ENCODE results near the gene LENG1.

The LENG1 gene

DNA sequence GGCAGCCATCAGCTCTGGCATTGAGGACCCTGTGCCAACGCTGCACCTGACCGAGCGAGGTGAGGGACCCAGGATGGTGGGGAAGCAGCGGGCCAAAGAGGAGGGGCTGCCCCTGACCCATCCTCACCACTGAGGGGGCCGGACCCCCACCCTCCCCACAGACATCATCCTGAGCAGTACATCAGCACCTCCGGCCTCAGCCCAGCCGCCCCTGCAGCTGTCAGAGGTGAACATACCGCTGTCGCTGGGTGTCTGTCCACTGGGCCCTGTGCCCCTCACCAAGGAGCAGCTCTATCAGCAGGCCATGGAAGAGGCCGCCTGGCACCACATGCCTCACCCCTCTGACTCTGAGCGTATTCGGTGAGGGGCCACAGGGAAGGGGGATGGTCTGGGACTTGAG, 7.3 kb downstream of the LENG1 start:
- in situ Hi-C loops (cut with HindIII; ENCODE audit: low pct_ligation_motif_present, low sequenced_read_pairs) = no loop called here
- no peak for TF ChIP-seq CTCF (IDR thresholded peaks at IDR 0.05; ENCODE audit: low read depth, low read length, missing control alignments)
- DNase-seq = no peak
- no peak overlapping the region for H3K27ac ChIP-seq
- H3K36me3 ChIP-seq (replicated peaks) = peaks cover 83% of the 10 kb centered on the region
- no peaks in the 10 kb centered on the region for H3K27me3 ChIP-seq (replicated peaks)
- no peak overlapping the region for H3K4me3 ChIP-seq (ENCODE audit: low read depth, low read length)

DNA sequence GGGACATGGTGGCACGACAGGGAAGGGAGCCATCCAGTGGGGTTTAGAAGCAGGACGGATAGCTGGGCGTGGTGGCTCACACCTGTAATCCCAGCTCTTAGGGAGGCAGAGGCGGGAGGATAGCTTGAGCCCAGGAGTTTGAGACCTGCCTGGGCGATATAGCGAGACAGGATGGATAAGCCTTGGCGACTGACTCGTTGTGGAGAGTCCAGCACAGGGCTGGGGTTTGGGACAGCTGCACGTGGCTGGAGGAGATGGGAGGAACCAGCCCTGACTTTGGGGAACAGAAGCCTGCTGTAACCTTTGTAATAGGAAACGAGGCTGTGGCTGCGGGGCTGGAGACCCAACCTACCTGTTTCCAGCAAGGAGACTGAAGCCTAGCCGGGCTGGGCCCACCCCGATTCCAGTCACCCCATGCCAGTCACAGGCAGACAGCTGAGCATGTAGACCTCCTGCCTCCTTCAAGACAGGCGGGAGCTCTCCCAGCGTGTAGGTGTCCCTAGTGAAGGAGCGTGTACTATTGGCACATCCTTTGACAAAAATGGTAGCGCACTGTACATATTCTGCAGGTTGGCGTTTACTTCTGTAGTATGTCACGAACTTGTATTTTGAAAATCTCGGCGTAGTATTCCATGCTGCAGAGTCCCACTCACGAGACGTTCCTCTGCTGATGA, 8.0 kb downstream of the LENG1 start:
- Histone ChIP-seq H3K27ac (no peak overlapping the region), H3K36me3 (replicated peaks) (peaks cover 83% of the 10 kb centered on the region), H3K4me3 (ENCODE audit: low read depth, low read length) (no peak overlapping the region), H3K27me3 (replicated peaks) (no peaks in the 10 kb centered on the region)
- in situ Hi-C loops (cut with HindIII; ENCODE audit: low pct_ligation_motif_present, low sequenced_read_pairs) = no loop called here
- DNase-seq = no peak
- TF ChIP-seq CTCF (IDR thresholded peaks at IDR 0.05; ENCODE audit: low read depth, low read length, missing control alignments) = no peak

DNA sequence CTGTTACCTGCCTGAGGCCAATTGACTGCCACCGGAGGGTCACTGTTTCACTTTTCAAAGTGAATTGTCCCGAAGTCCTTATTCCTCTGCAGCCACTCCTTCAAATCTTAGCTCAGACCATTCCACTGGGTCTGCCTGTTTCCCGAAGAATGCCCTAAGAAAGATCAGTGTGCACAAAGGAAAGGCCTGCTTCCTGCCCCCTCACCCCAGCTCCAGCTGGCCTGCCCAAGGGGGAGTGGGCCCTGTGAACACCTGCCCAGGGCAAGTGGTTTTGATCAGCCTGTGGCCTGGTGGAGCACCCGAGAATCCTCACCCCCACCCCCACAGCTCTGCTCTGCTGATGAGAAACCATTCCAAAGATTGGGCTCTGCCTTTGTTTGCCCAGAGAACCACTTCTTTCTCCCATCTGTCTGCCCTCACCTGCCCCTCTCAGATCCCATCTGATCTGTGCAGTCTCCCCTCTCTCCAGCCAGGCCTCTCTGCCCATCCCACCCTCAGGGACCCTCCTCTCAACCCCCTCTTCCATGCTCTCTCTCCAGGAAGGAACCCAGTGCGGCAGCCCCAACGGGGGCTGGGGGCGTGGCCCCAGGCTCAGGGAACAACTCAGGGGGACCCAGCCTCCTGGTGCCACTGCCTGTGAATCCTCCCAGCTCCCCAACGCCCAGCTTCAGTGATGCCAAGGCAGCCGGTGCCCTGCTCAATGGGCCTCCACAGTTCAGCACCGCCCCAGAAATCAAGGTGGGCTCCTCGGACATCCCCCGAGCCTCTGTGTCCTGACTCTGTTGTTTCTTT, 10.3 kb downstream of the LENG1 start:
- no peak for DNase-seq
- in situ Hi-C loops (cut with HindIII; ENCODE audit: low pct_ligation_motif_present, low sequenced_read_pairs) = no loop called here
- Histone ChIP-seq H3K4me3 (ENCODE audit: low read depth, low read length) (no peak overlapping the region), H3K36me3 (replicated peaks) (peaks cover 88% of the 10 kb centered on the region), H3K27me3 (replicated peaks) (no peaks in the 10 kb centered on the region), H3K27ac (no peak overlapping the region)
- no peak for TF ChIP-seq CTCF (IDR thresholded peaks at IDR 0.05; ENCODE audit: low read depth, low read length, missing control alignments)

GRCh38 chr19:54148158-54148557, 11.4 kb downstream of the LENG1 start:
- in situ Hi-C loops (cut with HindIII; ENCODE audit: low pct_ligation_motif_present, low sequenced_read_pairs) = no loop called here
- no peak for DNase-seq
- Histone ChIP-seq H3K4me3 (ENCODE audit: low read depth, low read length) (no peak overlapping the region), H3K27me3 (replicated peaks) (no peaks in the 10 kb centered on the region), H3K27ac (no peak overlapping the region), H3K36me3 (replicated peaks) (peaks cover 88% of the 10 kb centered on the region)
- TF ChIP-seq CTCF (IDR thresholded peaks at IDR 0.05; ENCODE audit: low read depth, low read length, missing control alignments) = no peak

DNA sequence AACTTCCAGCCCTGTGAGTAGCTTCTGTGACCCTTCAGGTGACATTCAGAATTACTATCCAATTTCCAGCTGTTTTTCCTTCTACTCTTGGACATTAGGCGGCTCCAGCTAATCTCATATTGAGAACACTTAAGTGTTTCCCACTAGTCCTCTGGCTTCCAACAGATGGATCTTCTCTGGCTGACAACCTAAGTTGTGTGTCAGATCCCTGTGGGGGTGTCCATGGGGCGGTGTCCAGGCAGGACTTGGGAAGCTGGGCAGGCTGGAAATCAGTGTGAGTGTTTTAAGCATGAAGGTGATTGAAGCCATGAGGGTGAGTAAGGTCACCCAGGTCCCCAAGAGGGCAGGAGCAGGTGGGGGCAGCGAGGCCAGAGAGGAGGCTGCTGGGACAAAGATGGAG, 11.8 kb downstream of the LENG1 start:
- H3K36me3 ChIP-seq (replicated peaks) = peaks cover 88% of the 10 kb centered on the region
- H3K27me3 ChIP-seq (replicated peaks) = no peaks in the 10 kb centered on the region
- in situ Hi-C loops (cut with HindIII; ENCODE audit: low pct_ligation_motif_present, low sequenced_read_pairs) = no loop called here
- H3K27ac ChIP-seq = no peak overlapping the region
- DNase-seq = no peak
- no peak for TF ChIP-seq CTCF (IDR thresholded peaks at IDR 0.05; ENCODE audit: low read depth, low read length, missing control alignments)
- no peak overlapping the region for H3K4me3 ChIP-seq (ENCODE audit: low read depth, low read length)
